COR-L47 (cell line): Measurements from ENCODE around the gene LTBP3.
A peak's percentile ranks its signal among the peaks of the same experiment; 100 is the strongest.

Source experiments
- DNase-seq: peaks from one replicate; lab custom pipeline; 2025; lab: John Stamatoyannopoulos, UW

LTBP3 gene

GRCh38 chr11:65553301-65554001, 4.7 kb downstream of the LTBP3 start:
- no peak for DNase-seq

- no peak for DNase-seq
Observed at GRCh38 chr11:65552388-65552951, 5.7 kb downstream of the LTBP3 start.

GRCh38 chr11:65551572-65552387, 6.4 kb downstream of the LTBP3 start:
- peak; percentile 53 for DNase-seq

GRCh38 chr11:65549096-65549495, 9.1 kb downstream of the LTBP3 start:
- DNase-seq = no peak

GRCh38 chr11:65548395-65548794, 9.8 kb downstream of the LTBP3 start:
- no peak for DNase-seq

- no peak for DNase-seq
Observed at GRCh38 chr11:65547446-65548125, 10.6 kb downstream of the LTBP3 start.

GRCh38 chr11:65546217-65546958, 11.8 kb downstream of the LTBP3 start:
- DNase-seq = peak; percentile 82

- no peak for DNase-seq
Observed at GRCh38 chr11:65545853-65546216, 12.3 kb downstream of the LTBP3 start.

GRCh38 chr11:65542738-65543390, 15.3 kb downstream of the LTBP3 start:
- DNase-seq = no peak

GRCh38 chr11:65541093-65541982, 16.8 kb downstream of the LTBP3 start:
- no peak for DNase-seq

- DNase-seq = peak; percentile 78
Observed at GRCh38 chr11:65540290-65541092, 17.7 kb downstream of the LTBP3 start.

- no peak for DNase-seq
Observed at GRCh38 chr11:65539744-65540289, 18.3 kb downstream of the LTBP3 start.

GRCh38 chr11:65538915-65539743, 19.0 kb downstream of the LTBP3 start:
- no peak for DNase-seq

- no peak for DNase-seq
Observed at GRCh38 chr11:65538232-65538914, 19.8 kb downstream of the LTBP3 start.

GRCh38 chr11:65537620-65538231, 20.4 kb downstream of the LTBP3 start:
- no peak for DNase-seq

GRCh38 chr11:65537296-65537597, 20.9 kb downstream of the LTBP3 start:
- DNase-seq = no peak
